WTC11 (cell line): ENCODE results near the gene NBAS. TPM values are rescaled to one million over a fixed set of nuclear protein-coding genes. Genes with fewer than 3 reads are reported as not detected.

ENCODE experiments used
- ATAC-seq: fragments of 200-7000 bp; cut with Tn5 transposase; 2 replicates; pipeline ENCODE4 v1.10.0; 2021; ENCODE audit warnings: mild to moderate bottlenecking, moderate library complexity
- CTCF ChIA-PET: fragments of 300-600 bp; sonication (Branson Sonifier 250); formaldehyde crosslinking; loops from one replicate; lab custom pipeline; 2021; ENCODE audit warnings: antibody characterized with exemption; lab: Charles Lee
- POLR2A ChIA-PET: fragments of 350-600 bp; sonication (Branson Sonifier 250); formaldehyde crosslinking; loops from one replicate; lab custom pipeline; 2021; ENCODE audit warnings: antibody characterized with exemption; lab: Charles Lee
- DNase-seq: peaks from one replicate; pipeline ENCODE4 v3.0.0; 2021; ENCODE audit warnings: low spot score
- H3K27ac Mint-ChIP-seq: 2 replicates; pipeline ENCODE4 v1.8.0; 2021; ENCODE audit warnings: mixed read lengths
- H3K27me3 Mint-ChIP-seq: 2 replicates; pipeline ENCODE4 v1.8.0; 2021; ENCODE audit warnings: low read depth, mild to moderate bottlenecking, moderate library complexity, mixed read lengths
- H3K36me3 Mint-ChIP-seq: 2 replicates; pipeline ENCODE4 v1.8.0; 2021; ENCODE audit warnings: mixed read lengths
- H3K4me1 Mint-ChIP-seq: 2 replicates; pipeline ENCODE4 v1.8.0; 2022; ENCODE audit warnings: mixed read lengths
- H3K4me3 Mint-ChIP-seq: 2 replicates; pipeline ENCODE4 v1.8.0; 2021; ENCODE audit warnings: mild to moderate bottlenecking, moderate library complexity, mixed read lengths
- H3K9me3 Mint-ChIP-seq: 2 replicates; pipeline ENCODE4 v1.8.0; 2021; ENCODE audit warnings: mixed read lengths
- GRHL2 ChIP-seq: fragments of 250-450 bp; sonication (Bioruptor Pico); IDR thresholded peaks from 2 replicates; pipeline ENCODE4 v1.8.0; 2022; ENCODE audit warnings: mild to moderate bottlenecking, moderate library complexity; ENCODE audit not compliant: insufficient replicate concordance, severe bottlenecking
- JAZF1 ChIP-seq: fragments of 250-450 bp; sonication (Bioruptor Pico); IDR thresholded peaks from 2 replicates; pipeline ENCODE4 v1.9.0; 2021; ENCODE audit warnings: moderate library complexity, mild to moderate bottlenecking, inconsistent platforms
- NFE2L1 ChIP-seq: sonication (generic); formaldehyde crosslinking; IDR thresholded peaks from 2 replicates; pipeline ENCODE4 v1.8.1; 2023; ENCODE audit warnings: missing genetic modification reagents
- ZNF317 ChIP-seq: sonication (generic); formaldehyde crosslinking; IDR thresholded peaks from 2 replicates; pipeline ENCODE4 v1.8.1; 2023; ENCODE audit warnings: low read depth, mild to moderate bottlenecking, moderate library complexity, missing genetic modification reagents, borderline replicate concordance
- ZNF416 ChIP-seq: fragments of 250-450 bp; sonication (Bioruptor Pico); IDR thresholded peaks from 2 replicates; pipeline ENCODE4 v1.9.0; 2021; ENCODE audit warnings: mild to moderate bottlenecking, inconsistent platforms
- total RNA-seq: library from RNA; stranded (reverse); gene quantifications from 3 replicates; pipeline ENCODE4 v1.2.3, GENCODE V29; 2021
- TF ChIP-seq, protein P1 (sequence below): sonication (generic); formaldehyde crosslinking; IDR thresholded peaks from 2 replicates; pipeline ENCODE4 v1.8.1; 2022; ENCODE audit warnings: missing genetic modification reagents, borderline replicate concordance
- TF ChIP-seq, protein P2 (sequence below): sonication (generic); formaldehyde crosslinking; IDR thresholded peaks from 2 replicates; pipeline ENCODE4 v1.8.1; 2023; ENCODE audit warnings: mild to moderate bottlenecking, moderate library complexity, missing genetic modification reagents
- TF ChIP-seq, protein P3 (sequence below): sonication (generic); formaldehyde crosslinking; IDR thresholded peaks from 2 replicates; pipeline ENCODE4 v1.8.1; 2022; ENCODE audit warnings: low read depth, missing genetic modification reagents, borderline replicate concordance
- TF ChIP-seq, protein P4 (sequence below): fragments of 250-450 bp; sonication (Bioruptor Pico); IDR thresholded peaks from 2 replicates; pipeline ENCODE4 v1.9.0; 2021; ENCODE audit warnings: mild to moderate bottlenecking
- TF ChIP-seq, protein P5 (sequence below): sonication (generic); formaldehyde crosslinking; IDR thresholded peaks from 2 replicates; pipeline ENCODE4 v1.8.1; 2023; ENCODE audit warnings: mild to moderate bottlenecking, missing genetic modification reagents, moderate library complexity
- TF ChIP-seq, protein P6 (sequence below): sonication (generic); formaldehyde crosslinking; IDR thresholded peaks from 2 replicates; pipeline ENCODE4 v1.8.0; 2023; ENCODE audit warnings: missing genetic modification reagents, mild to moderate bottlenecking, borderline replicate concordance
- TF ChIP-seq, protein P7 (sequence below): sonication (generic); formaldehyde crosslinking; IDR thresholded peaks from 2 replicates; pipeline ENCODE4 v1.8.1; 2023; ENCODE audit warnings: mild to moderate bottlenecking, missing genetic modification reagents, borderline replicate concordance

Gene NBAS
- total RNA-seq, 1 experiment from 2014 or later, result 32.3 TPM

DNA sequence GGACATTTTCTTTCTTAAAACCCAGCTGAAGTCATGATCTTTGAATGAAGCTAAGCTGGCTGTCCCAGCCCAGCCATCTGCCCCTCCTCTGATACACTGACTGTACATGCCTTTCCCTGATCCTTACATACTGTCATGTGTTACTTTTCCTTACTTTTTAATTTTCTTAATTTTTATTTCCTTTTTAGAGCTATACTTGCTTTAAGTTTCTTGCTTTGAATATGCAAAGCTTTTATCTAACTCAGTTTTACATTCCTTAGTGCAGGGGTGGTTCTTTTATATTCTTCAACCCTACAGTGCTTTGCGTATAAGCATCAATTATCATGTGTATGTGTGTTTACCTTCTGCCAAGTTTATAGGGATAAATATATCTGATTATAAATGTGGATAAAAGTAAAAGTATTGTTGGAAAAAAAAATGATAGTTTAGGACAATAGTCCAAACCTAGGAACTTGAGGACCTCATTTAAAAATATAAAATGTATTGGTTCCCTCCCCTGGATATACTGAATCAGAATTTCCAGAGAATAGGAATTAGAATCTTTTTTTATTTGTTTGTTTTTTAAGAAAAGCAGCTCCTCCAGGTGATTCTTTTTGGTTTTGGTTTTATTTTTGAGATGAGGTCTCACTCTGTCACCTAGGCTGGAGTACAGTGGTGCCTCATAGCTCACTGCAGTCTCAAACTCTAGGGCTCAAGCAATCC lies 48.4 kb upstream of the NBAS start (continued):
- TF ChIP-seq, protein P1, sequence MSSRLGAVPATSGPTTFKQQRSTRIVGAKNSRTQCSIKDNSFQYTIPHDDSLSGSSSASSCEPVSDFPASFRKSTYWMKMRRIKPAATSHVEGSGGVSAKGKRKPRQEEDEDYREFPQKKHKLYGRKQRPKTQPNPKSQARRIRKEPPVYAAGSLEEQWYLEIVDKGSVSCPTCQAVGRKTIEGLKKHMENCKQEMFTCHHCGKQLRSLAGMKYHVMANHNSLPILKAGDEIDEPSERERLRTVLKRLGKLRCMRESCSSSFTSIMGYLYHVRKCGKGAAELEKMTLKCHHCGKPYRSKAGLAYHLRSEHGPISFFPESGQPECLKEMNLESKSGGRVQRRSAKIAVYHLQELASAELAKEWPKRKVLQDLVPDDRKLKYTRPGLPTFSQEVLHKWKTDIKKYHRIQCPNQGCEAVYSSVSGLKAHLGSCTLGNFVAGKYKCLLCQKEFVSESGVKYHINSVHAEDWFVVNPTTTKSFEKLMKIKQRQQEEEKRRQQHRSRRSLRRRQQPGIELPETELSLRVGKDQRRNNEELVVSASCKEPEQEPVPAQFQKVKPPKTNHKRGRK (CRISPR knock-in tag), result no peak

DNA sequence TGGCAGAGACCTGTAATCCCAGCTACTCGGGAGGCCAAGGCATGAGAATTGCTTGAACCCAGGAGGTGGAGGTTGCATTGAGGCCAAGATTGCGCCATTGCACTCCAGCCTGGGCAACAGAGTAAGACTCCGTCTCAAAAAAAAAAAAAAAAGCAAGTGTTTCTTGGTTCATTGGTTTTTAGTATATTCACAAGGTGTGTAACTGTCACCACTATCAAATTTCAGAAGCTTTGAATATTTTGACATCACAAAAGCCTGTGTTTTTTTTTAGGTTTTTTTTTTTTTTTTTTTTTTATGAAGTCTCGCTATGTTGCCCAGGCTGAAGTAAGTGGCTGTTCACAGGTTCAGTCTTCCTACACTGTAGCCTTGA lies 47.2 kb upstream of the NBAS start:
- TF ChIP-seq, protein P2, sequence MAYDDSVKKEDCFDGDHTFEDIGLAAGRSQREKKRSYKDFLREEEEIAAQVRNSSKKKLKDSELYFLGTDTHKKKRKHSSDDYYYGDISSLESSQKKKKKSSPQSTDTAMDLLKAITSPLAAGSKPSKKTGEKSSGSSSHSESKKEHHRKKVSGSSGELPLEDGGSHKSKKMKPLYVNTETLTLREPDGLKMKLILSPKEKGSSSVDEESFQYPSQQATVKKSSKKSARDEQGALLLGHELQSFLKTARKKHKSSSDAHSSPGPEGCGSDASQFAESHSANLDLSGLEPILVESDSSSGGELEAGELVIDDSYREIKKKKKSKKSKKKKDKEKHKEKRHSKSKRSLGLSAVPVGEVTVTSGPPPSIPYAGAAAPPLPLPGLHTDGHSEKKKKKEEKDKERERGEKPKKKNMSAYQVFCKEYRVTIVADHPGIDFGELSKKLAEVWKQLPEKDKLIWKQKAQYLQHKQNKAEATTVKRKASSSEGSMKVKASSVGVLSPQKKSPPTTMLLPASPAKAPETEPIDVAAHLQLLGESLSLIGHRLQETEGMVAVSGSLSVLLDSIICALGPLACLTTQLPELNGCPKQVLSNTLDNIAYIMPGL (CRISPR knock-in tag), result no peak
- TF ChIP-seq, protein P3, sequence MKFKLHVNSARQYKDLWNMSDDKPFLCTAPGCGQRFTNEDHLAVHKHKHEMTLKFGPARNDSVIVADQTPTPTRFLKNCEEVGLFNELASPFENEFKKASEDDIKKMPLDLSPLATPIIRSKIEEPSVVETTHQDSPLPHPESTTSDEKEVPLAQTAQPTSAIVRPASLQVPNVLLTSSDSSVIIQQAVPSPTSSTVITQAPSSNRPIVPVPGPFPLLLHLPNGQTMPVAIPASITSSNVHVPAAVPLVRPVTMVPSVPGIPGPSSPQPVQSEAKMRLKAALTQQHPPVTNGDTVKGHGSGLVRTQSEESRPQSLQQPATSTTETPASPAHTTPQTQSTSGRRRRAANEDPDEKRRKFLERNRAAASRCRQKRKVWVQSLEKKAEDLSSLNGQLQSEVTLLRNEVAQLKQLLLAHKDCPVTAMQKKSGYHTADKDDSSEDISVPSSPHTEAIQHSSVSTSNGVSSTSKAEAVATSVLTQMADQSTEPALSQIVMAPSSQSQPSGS (CRISPR knock-in tag), result no peak
- Mint-ChIP-seq H3K27me3 (no peaks in the 10 kb centered on the region), H3K36me3 (peaks cover 68% of the 10 kb centered on the region), H3K4me3 (no peak overlapping the region), H3K27ac (no peak overlapping the region), H3K4me1 (peaks cover 4% of the 10 kb centered on the region), H3K9me3 (peaks cover 9% of the 10 kb centered on the region)
- CTCF ChIA-PET, result no interaction called here
- ATAC-seq (no peak), DNase-seq (no peak)
- POLR2A ChIA-PET, result no interaction called here

DNA sequence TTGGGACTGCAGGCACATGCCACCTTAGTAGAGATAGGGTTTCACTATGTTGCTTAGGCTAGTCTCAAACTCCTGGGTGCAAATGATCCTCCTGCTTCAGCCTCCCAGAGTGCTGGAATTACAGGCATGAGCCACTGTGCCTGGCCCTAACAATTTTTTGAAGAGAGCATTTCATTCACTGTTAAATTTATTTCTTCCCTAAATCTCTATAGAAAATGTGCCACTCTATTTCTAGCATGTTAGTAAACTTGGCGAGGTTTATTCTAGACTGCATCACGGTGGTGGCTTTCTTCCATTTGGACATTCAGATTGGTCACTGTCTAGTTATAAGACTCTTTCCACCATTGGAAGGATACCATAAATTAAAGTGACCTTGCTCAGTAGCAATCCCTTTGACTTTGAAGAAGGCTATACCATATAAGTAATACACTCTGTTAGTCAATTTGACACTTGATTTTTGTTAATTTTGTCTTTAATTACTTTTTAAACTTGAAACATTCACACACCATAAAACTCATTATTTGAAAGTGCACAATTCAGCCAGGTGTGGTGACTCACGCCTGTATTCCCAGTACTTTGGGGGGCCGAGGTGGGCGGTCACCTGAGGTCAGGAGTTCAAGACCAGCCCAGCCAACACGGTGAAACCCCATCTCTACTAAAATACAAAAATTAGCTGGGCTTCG lies 46.7 kb upstream of the NBAS start:
- H3K4me1 Mint-ChIP-seq, result peaks cover 4% of the 10 kb centered on the region
- peaks cover 7% of the 10 kb centered on the region for H3K9me3 Mint-ChIP-seq
- no peak overlapping the region for H3K4me3 Mint-ChIP-seq
- DNase-seq, result no peak
- CTCF ChIA-PET, result no interaction called here
- peaks cover 70% of the 10 kb centered on the region for H3K36me3 Mint-ChIP-seq
- no peak for ATAC-seq
- H3K27me3 Mint-ChIP-seq, result no peaks in the 10 kb centered on the region
- H3K27ac Mint-ChIP-seq, result no peak overlapping the region
- POLR2A ChIA-PET, result no interaction called here
- TF ChIP-seq GRHL2 (CRISPR knock-in tag), result no peak
- TF ChIP-seq, protein P4, sequence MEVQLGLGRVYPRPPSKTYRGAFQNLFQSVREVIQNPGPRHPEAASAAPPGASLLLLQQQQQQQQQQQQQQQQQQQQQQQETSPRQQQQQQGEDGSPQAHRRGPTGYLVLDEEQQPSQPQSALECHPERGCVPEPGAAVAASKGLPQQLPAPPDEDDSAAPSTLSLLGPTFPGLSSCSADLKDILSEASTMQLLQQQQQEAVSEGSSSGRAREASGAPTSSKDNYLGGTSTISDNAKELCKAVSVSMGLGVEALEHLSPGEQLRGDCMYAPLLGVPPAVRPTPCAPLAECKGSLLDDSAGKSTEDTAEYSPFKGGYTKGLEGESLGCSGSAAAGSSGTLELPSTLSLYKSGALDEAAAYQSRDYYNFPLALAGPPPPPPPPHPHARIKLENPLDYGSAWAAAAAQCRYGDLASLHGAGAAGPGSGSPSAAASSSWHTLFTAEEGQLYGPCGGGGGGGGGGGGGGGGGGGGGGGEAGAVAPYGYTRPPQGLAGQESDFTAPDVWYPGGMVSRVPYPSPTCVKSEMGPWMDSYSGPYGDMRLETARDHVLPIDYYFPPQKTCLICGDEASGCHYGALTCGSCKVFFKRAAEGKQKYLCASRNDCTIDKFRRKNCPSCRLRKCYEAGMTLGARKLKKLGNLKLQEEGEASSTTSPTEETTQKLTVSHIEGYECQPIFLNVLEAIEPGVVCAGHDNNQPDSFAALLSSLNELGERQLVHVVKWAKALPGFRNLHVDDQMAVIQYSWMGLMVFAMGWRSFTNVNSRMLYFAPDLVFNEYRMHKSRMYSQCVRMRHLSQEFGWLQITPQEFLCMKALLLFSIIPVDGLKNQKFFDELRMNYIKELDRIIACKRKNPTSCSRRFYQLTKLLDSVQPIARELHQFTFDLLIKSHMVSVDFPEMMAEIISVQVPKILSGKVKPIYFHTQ, result no peak
- TF ChIP-seq, protein P5, sequence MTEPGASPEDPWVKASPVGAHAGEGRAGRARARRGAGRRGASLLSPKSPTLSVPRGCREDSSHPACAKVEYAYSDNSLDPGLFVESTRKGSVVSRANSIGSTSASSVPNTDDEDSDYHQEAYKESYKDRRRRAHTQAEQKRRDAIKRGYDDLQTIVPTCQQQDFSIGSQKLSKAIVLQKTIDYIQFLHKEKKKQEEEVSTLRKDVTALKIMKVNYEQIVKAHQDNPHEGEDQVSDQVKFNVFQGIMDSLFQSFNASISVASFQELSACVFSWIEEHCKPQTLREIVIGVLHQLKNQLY, result no peak
- TF ChIP-seq JAZF1 (CRISPR knock-in tag), result no peak
- TF ChIP-seq, protein P6, sequence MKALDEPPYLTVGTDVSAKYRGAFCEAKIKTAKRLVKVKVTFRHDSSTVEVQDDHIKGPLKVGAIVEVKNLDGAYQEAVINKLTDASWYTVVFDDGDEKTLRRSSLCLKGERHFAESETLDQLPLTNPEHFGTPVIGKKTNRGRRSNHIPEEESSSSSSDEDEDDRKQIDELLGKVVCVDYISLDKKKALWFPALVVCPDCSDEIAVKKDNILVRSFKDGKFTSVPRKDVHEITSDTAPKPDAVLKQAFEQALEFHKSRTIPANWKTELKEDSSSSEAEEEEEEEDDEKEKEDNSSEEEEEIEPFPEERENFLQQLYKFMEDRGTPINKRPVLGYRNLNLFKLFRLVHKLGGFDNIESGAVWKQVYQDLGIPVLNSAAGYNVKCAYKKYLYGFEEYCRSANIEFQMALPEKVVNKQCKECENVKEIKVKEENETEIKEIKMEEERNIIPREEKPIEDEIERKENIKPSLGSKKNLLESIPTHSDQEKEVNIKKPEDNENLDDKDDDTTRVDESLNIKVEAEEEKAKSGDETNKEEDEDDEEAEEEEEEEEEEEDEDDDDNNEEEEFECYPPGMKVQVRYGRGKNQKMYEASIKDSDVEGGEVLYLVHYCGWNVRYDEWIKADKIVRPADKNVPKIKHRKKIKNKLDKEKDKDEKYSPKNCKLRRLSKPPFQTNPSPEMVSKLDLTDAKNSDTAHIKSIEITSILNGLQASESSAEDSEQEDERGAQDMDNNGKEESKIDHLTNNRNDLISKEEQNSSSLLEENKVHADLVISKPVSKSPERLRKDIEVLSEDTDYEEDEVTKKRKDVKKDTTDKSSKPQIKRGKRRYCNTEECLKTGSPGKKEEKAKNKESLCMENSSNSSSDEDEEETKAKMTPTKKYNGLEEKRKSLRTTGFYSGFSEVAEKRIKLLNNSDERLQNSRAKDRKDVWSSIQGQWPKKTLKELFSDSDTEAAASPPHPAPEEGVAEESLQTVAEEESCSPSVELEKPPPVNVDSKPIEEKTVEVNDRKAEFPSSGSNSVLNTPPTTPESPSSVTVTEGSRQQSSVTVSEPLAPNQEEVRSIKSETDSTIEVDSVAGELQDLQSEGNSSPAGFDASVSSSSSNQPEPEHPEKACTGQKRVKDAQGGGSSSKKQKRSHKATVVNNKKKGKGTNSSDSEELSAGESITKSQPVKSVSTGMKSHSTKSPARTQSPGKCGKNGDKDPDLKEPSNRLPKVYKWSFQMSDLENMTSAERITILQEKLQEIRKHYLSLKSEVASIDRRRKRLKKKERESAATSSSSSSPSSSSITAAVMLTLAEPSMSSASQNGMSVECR (CRISPR knock-in tag), result no peak
- no peak for TF ChIP-seq NFE2L1
- TF ChIP-seq, protein P7, sequence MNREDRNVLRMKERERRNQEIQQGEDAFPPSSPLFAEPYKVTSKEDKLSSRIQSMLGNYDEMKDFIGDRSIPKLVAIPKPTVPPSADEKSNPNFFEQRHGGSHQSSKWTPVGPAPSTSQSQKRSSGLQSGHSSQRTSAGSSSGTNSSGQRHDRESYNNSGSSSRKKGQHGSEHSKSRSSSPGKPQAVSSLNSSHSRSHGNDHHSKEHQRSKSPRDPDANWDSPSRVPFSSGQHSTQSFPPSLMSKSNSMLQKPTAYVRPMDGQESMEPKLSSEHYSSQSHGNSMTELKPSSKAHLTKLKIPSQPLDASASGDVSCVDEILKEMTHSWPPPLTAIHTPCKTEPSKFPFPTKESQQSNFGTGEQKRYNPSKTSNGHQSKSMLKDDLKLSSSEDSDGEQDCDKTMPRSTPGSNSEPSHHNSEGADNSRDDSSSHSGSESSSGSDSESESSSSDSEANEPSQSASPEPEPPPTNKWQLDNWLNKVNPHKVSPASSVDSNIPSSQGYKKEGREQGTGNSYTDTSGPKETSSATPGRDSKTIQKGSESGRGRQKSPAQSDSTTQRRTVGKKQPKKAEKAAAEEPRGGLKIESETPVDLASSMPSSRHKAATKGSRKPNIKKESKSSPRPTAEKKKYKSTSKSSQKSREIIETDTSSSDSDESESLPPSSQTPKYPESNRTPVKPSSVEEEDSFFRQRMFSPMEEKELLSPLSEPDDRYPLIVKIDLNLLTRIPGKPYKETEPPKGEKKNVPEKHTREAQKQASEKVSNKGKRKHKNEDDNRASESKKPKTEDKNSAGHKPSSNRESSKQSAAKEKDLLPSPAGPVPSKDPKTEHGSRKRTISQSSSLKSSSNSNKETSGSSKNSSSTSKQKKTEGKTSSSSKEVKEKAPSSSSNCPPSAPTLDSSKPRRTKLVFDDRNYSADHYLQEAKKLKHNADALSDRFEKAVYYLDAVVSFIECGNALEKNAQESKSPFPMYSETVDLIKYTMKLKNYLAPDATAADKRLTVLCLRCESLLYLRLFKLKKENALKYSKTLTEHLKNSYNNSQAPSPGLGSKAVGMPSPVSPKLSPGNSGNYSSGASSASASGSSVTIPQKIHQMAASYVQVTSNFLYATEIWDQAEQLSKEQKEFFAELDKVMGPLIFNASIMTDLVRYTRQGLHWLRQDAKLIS, result no peak
- TF ChIP-seq ZNF416 (CRISPR knock-in tag), result no peak
- TF ChIP-seq ZNF317 (CRISPR knock-in tag), result no peak
